ELR (cell line): ENCODE measurements around the gene CROCC2.

ENCODE experiments used
- DNase-seq: peaks from one replicate; pipeline ENCODE4 v3.0.0-alpha.2; 2015; ENCODE audit warnings: low read depth

CROCC2 gene

GRCh38 chr2:240875228-240876034 is 30.7 kb upstream of the CROCC2 start:
- no peak for DNase-seq

- DNase-seq = no peak
Observed at GRCh38 chr2:240876035-240876474, 30.1 kb upstream of the CROCC2 start.

GRCh38 chr2:240876475-240877251 is 29.5 kb upstream of the CROCC2 start:
- no peak for DNase-seq

- no peak for DNase-seq
Observed at GRCh38 chr2:240877460-240878340, 28.4 kb upstream of the CROCC2 start.

GRCh38 chr2:240878341-240878936 is 27.7 kb upstream of the CROCC2 start:
- DNase-seq = no peak

GRCh38 chr2:240879105-240879504 is 27.0 kb upstream of the CROCC2 start:
- DNase-seq = no peak

DNA sequence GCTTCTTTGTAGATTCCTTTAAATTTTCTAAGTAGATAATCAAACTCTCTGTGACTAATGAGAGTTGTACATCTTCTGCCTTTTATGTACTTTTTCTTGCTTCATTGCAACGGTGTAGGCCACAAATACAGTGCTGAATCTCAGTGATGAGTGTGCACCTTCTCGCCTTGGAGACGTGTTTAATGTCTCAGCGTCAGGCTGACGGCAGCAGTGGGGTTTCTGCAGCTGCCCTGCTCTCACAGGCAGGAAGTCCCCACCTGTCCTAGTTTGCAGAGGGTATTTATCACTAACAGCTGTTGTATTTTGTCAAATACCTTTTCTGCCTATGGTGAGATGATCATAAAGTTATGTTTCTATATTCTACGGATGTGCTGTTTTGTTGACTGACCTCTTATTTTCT is 24.2 kb upstream of the CROCC2 start:
- DNase-seq = no peak

- DNase-seq = no peak
Observed at GRCh38 chr2:240884221-240884620, 21.9 kb upstream of the CROCC2 start.

GRCh38 chr2:240884745-240885144 is 21.4 kb upstream of the CROCC2 start:
- no peak for DNase-seq

DNA sequence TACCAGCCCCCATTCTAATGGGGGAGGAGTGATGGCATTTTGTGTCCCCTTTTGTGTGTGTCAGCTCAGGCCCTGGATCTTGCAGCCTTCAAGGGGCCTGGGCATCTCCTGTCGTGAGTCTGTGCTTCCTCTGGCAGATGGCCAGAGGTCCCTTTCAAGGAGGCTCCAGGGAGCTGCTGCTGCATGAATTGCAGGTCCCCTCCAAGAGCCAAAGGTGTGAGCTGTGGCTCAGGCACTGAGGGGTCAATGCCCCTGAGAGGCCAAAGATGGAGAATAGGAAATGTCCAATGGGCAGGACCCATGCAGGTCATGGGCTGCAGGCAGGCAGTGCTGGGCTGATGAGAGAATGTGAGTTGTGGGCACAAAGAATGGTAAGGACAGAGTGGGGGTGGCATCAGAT is 20.6 kb upstream of the CROCC2 start:
- DNase-seq = no peak

DNA sequence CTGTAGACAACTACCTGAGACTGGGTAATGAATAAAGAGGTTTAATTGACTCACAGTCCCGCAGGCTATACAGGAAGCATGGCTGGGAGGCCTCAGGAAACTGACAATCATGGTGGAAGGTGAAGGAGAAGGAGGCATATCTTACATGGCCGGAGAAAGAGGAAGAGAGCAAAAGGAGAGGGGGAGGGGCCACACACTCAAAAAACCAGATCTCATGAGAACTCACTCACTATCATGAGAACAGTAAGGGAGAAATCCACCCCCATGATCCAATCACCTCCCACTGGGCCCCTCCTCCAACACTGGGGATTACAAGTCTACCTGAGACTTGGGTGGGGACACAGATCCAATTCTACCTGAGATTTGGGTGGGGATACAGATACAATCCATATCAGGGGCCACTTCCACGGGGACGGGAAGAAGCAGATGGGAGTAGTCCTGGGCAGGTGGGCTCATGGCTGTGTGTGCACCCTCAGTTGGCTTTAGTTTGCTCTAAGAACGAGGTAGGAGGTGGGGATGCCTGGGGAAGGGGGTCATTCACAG is 20.0 kb upstream of the CROCC2 start:
- DNase-seq = no peak

DNA sequence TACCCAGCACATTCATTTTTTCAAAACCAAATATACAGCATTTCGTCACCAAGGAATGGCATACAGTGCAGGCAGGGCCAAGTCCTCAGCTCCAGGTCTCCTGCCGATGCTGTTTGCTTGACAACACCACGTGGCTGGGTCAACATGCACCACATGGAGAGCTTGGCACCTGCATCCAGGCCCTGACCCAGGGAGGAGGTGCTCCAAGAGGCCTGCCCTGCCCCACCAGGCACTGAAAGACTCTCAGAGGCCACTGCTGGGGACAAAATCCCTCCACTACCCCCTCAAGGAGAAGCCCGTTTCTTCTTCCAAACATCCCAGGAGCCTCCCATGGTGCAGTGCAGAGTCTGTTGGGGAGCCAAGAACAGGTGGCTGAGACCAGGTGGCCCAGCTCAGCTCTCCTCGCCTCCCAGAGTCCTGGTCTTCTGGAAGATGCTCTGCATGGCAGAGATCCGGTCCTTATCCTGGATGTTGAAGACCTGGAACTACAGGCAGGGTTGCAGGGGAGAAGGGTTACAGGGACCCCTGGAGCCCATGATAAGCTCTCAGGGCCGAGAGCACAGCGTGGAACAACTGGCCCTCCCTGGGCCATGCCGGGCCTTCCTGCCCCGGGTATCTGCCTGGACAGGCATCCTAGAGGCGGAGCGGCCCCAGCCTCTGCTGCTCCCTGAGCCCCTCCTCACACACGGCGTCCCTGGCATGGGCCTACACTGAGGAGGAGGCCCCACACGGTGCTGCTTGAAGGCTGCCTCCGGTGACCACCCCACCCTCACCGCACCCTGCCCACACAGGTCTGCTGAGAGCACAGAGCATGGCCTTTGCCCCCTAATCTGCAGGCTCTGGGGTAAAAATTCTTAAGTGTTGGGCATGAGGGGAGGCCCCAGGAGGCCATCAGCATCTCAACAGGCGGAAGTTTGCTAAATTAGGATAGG is 19.2 kb upstream of the CROCC2 start:
- no peak for DNase-seq

DNA sequence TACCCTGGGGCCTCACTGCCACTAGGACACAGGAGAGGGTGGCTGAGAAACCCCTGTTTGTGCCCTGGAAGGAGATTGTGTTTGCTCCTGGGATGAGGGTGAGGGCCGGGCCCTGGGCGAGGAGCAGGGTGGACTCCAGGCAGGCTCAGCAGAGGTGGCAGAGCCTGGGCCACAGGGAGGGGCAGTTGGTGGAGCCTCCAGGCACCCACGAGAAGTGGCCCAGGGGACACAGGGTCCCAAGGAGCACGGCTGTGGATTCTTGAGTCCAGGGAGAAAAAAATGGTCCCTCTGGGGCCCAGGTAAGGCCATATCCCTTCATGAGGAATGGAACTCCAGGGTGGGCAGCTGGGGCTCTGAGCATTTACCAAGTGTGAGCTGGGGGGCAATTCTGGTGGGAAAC is 18.5 kb upstream of the CROCC2 start:
- DNase-seq = no peak

DNA sequence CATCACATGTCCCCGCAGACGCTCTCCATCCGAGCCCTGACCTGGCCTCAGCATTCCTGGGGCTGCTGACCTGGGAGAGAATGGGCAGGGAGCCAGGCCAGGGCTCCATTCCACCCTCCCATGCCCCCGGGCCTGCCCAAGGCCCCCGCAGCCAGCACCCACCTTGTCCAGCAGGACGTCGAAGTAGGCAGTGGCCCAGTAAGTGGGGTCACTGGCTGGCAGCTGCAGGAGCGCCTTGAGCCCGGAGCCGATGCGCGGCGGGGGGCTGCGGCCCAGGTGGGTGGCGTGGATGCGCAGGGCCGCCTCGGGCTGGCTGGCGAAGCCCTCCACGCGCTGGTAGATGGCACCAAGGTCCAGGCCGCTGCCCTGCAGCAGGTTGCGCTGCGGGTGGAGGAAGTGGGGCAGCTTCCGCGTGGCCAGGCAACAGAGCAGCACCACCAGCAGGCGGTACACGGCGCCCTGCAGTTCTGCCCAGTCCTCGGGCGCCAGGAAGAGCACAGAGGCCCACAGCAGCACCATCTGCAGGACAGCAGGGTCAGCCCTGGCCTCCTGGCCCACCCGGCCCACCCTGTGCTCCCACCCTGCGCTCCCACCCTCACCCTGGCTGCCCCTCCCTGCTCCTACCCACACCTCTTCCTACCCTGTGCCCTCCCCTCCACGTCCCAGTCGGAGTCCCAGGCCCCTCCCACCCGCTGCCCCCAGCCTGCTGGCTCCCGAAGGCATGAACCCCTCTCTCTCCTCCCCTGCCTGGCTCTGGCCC is 17.8 kb upstream of the CROCC2 start:
- no peak for DNase-seq

- DNase-seq = no peak
Observed at GRCh38 chr2:240888890-240889573, 17.1 kb upstream of the CROCC2 start.

GRCh38 chr2:240889601-240890560 is 16.3 kb upstream of the CROCC2 start:
- DNase-seq = no peak

DNA sequence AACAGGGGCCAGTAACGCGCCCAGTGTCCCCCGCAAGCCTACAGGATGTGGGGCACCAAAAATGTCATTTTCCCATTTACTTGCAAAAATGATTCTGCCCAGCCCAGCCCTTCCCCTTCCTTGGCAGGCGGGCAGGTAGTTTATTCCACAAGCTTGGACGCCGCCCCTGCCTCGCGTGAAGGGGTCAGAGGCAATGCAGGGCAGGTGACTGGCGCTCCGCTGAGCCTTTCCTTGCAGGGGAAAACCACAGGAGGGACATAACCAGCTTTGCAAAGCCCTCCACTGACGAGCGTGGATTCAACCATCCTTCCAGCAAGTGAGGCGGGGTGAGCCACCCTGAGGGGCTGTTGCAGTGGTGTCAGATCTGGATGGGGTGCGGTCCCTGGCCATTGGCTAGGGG is 15.4 kb upstream of the CROCC2 start:
- DNase-seq = no peak
